ENCODE results near the gene ST7. TPM values are rescaled to one million over a fixed set of nuclear protein-coding genes. Genes with fewer than 3 reads are reported as not detected.

The ST7 gene
- total and polyA plus RNA-seq, 2 experiments from 2014 or later = 9.9 to 18.3 TPM

- Histone ChIP-seq H3K79me2 (replicated peaks; ENCODE audit: insufficient read depth) (no peaks in the 10 kb centered on the region), H2AFZ (no peak overlapping the region), H3K4me1 (ENCODE audit: insufficient read depth) (no peaks in the 10 kb centered on the region), H3K27me3 (ENCODE audit: insufficient read depth) (no peaks in the 10 kb centered on the region), H3K27ac (ENCODE audit: low read depth) (no peak overlapping the region), H3F3A (replicated peaks; ENCODE audit: low read depth) (no peaks in the 10 kb centered on the region), H3K4me3 (no peak overlapping the region), H4K20me1 (replicated peaks; ENCODE audit: insufficient read depth) (no peaks in the 10 kb centered on the region), H3K36me3 (ENCODE audit: insufficient read depth) (no peaks in the 10 kb centered on the region), H3K4me2 (no peak overlapping the region), H3K9me2 (ENCODE audit: insufficient read depth) (no peaks in the 10 kb centered on the region)
- Mint-ChIP-seq H3K4me1 (peaks cover 3% of the 10 kb centered on the region; the same call in 1 of the 3 replicates), H3K4me3 (no peak overlapping the region), H3K36me3 (ENCODE audit: low read depth) (no peaks in the 10 kb centered on the region), H3K9me3 (no peaks in the 10 kb centered on the region), H3K27me3 (ENCODE audit: insufficient read depth, low read depth, poor library complexity) (peaks cover 6% of the 10 kb centered on the region), H3K27ac (no peak overlapping the region)
- DNase-seq (ENCODE audit: low spot score) (no peak), ATAC-seq (no peak)
- TF ChIP-seq STAT1 (IDR thresholded peaks at IDR 0.05; ENCODE audit: unreplicated experiment) = no peak
- TF ChIP-seq EZH2 (IDR thresholded peaks at IDR 0.05; ENCODE audit: low read depth, unreplicated experiment) = no peak
- TF ChIP-seq ZNF462 (CRISPR knock-in tag; IDR thresholded peaks at IDR 0.05) = no peak
- no peak for TF ChIP-seq NANOG (IDR thresholded peaks at IDR 0.05; ENCODE audit: borderline replicate concordance)
- no peak for TF ChIP-seq REST (IDR thresholded peaks at IDR 0.05; ENCODE audit: unreplicated experiment)
- TF ChIP-seq ETS1 (IDR thresholded peaks at IDR 0.05) = no peak
- TF ChIP-seq EZH2phosphoT487 (IDR thresholded peaks at IDR 0.05; ENCODE audit: unreplicated experiment) = no peak
- TF ChIP-seq ZNF114 (CRISPR knock-in tag; IDR thresholded peaks at IDR 0.05) = no peak
- no peak for TF ChIP-seq JUNB (IDR thresholded peaks at IDR 0.05; ENCODE audit: unreplicated experiment)
- TF ChIP-seq POLR2AphosphoS5 (IDR thresholded peaks at IDR 0.05; ENCODE audit: low read depth) = no peak
- TF ChIP-seq ZNF331 (CRISPR knock-in tag; IDR thresholded peaks at IDR 0.05; ENCODE audit: low read depth) = no peak
- TF ChIP-seq CTCF (conservative IDR thresholded peaks at IDR 0.05; ENCODE audit: low read depth in 2 of 2) = no peak
Observed at GRCh38 chr7:116940689-116941370, 12.5 kb upstream of the ST7 start.
